ENCODE results near the gene ADPRHL1. TPM values are rescaled to one million over a fixed set of nuclear protein-coding genes. Genes with fewer than 3 reads are reported as not detected.

ADPRHL1 gene
- total RNA-seq, 4 donors from 2014 or later = 6.9 to 15.5 (median 12.6) TPM

DNA sequence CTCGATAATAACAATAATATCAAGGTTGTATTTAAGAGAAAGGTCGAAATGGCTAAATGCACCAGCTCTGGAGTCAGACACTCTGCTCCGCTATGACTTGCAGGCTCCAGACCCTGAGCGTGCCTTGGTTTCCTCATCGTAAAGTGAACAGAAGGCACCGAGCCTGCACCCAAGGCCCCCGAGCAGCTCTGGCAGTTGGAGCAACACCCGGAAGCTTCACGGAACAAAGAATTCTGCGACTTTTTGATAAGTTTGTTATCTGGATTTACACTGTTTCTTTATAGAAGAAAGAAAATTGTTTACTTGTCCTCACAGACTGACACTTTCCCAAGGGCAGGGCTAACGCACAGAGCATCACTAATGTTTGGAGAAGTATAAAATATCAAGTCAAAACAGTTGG lies 93.7 kb downstream of the ADPRHL1 start:
- TF ChIP-seq POLR2A (IDR thresholded peaks at IDR 0.05) (no peak), EP300 (IDR thresholded peaks at IDR 0.05) (no peak)
- TF ChIP-seq, protein P1, sequence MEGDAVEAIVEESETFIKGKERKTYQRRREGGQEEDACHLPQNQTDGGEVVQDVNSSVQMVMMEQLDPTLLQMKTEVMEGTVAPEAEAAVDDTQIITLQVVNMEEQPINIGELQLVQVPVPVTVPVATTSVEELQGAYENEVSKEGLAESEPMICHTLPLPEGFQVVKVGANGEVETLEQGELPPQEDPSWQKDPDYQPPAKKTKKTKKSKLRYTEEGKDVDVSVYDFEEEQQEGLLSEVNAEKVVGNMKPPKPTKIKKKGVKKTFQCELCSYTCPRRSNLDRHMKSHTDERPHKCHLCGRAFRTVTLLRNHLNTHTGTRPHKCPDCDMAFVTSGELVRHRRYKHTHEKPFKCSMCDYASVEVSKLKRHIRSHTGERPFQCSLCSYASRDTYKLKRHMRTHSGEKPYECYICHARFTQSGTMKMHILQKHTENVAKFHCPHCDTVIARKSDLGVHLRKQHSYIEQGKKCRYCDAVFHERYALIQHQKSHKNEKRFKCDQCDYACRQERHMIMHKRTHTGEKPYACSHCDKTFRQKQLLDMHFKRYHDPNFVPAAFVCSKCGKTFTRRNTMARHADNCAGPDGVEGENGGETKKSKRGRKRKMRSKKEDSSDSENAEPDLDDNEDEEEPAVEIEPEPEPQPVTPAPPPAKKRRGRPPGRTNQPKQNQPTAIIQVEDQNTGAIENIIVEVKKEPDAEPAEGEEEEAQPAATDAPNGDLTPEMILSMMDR (IDR thresholded peaks at IDR 0.05) = no peak
- Histone ChIP-seq H3K9me3 (no peaks in the 10 kb centered on the region), H3K4me3 (no peak overlapping the region), H3K27ac (no peak overlapping the region), H3K36me3 (peaks cover 0 to 10% (median 0%) of the 10 kb centered on the region in 3 donors), H3K4me1 (peaks cover 0 to 14% (median 0%) of the 10 kb centered on the region in 4 donors), H3K27me3 (peaks cover 0 to 9% of the 10 kb centered on the region in 2 donors)
- no peak for DNase-seq (ENCODE audit: low spot score in 2 of 2)
- WGBS, 2 donors = 81 to 84% methylated on average over 11 of the region's 11 CpGs

DNA sequence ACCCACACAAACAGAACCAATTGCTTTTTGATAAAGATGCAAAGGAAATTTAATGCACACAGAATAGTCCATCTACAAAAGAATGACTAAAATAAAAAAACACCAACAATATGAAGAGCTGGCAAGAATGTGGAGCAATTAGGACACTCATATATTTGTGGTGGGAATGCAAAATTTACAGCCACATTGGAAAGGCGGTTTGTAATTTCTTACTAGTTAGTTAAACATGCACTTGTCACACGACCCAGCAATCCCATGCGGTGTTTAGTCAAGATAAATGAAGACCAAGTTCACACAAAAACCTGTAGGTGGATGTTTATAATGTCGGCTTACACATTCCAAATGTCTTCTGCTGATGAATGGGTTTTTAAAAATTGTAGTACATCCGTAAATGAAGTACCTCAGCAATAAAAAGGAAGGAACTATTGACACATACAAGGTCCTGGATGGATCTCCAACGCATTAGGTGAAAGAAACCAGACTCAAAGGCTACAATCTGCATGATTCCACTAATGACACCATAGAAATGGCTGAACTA lies 94.6 kb downstream of the ADPRHL1 start:
- Histone ChIP-seq H3K36me3 (peaks cover 0 to 11% (median 0%) of the 10 kb centered on the region in 3 donors), H3K9me3 (no peaks in the 10 kb centered on the region), H3K4me3 (no peak overlapping the region), H3K4me1 (peaks cover 0 to 12% (median 0%) of the 10 kb centered on the region in 4 donors), H3K27me3 (peaks cover 0 to 9% of the 10 kb centered on the region in 2 donors), H3K27ac (no peak overlapping the region)
- DNase-seq (ENCODE audit: low spot score in 2 of 2) = no peak
- 72 to 81% methylated on average over 6 of the region's 6 CpGs for WGBS, 2 donors
- TF ChIP-seq EP300 (IDR thresholded peaks at IDR 0.05) (no peak), POLR2A (IDR thresholded peaks at IDR 0.05) (no peak)
- TF ChIP-seq, protein P1 (IDR thresholded peaks at IDR 0.05) = no peak

GRCh38 chr13:113357529-113357928 lies 95.8 kb downstream of the ADPRHL1 start:
- Histone ChIP-seq H3K27ac (no peak overlapping the region), H3K27me3 (peaks cover 0 to 3% of the 10 kb centered on the region in 2 donors), H3K9me3 (no peaks in the 10 kb centered on the region), H3K4me1 (peaks cover 0 to under 1% (median 0%) of the 10 kb centered on the region in 4 donors), H3K4me3 (no peak overlapping the region), H3K36me3 (peaks cover 0 to 17% (median 0%) of the 10 kb centered on the region in 3 donors)
- WGBS, 2 donors = 78 to 79% methylated on average over 5 of the region's 5 CpGs
- TF ChIP-seq POLR2A (IDR thresholded peaks at IDR 0.05) = no peak
- DNase-seq (ENCODE audit: low spot score in 2 of 2) = no peak

- WGBS, 2 donors = 58 to 64% methylated on average over 4 of the region's 4 CpGs
- Histone ChIP-seq H3K27me3 (no peaks in the 10 kb centered on the region), H3K4me3 (no peak overlapping the region), H3K9me3 (no peaks in the 10 kb centered on the region), H3K36me3 (peaks cover 0 to 17% (median 0%) of the 10 kb centered on the region in 3 donors), H3K27ac (no peak overlapping the region), H3K4me1 (no peaks in the 10 kb centered on the region)
- no peak for DNase-seq (ENCODE audit: low spot score in 2 of 2)
- no peak for TF ChIP-seq POLR2A (IDR thresholded peaks at IDR 0.05)
- no peak for TF ChIP-seq EP300 (IDR thresholded peaks at IDR 0.05)
- TF ChIP-seq, protein P1 (IDR thresholded peaks at IDR 0.05) = no peak
Observed at GRCh38 chr13:113356596-113356995, 96.7 kb downstream of the ADPRHL1 start.

GRCh38 chr13:113355621-113356020 lies 97.7 kb downstream of the ADPRHL1 start:
- no peak overlapping the region for H3K4me3 ChIP-seq
- no peaks in the 10 kb centered on the region for H3K9me3 ChIP-seq
- peaks cover 0 to 23% (median 0%) of the 10 kb centered on the region in 3 donors for H3K36me3 ChIP-seq
- H3K27me3 ChIP-seq = no peaks in the 10 kb centered on the region
- WGBS, 2 donors = 79 to 80% methylated on average over 10 of the region's 10 CpGs
- H3K27ac ChIP-seq = no peak overlapping the region
- DNase-seq (ENCODE audit: low spot score in 2 of 2) = no peak
- TF ChIP-seq POLR2A (IDR thresholded peaks at IDR 0.05) = no peak
- TF ChIP-seq, protein P1 (IDR thresholded peaks at IDR 0.05) = no peak
- no peak for TF ChIP-seq EP300 (IDR thresholded peaks at IDR 0.05)
- H3K4me1 ChIP-seq = no peaks in the 10 kb centered on the region

Data from tibial nerve (tissue), 4 donors.